Hepatocyte (in vitro differentiated cells): ENCODE results near the gene STUB1. TPM values are rescaled to one million over a fixed set of nuclear protein-coding genes. Genes with fewer than 3 reads are reported as not detected.

ENCODE experiments used
- DNase-seq: peaks from one replicate; pipeline ENCODE4 v3.0.0-alpha.2; 2016; ENCODE audit warnings: low spot score
- H2AFZ ChIP-seq: fragments of 200-600 bp; sonication (generic); 2 replicates; pipeline ENCODE4 v1.6.0; 2016; ENCODE audit warnings: antibody characterized with exemption, mild to moderate bottlenecking
- H3K27ac ChIP-seq: fragments of 200-600 bp; sonication (generic); 2 replicates; pipeline ENCODE4 v1.5.1; 2016; ENCODE audit warnings: mild to moderate bottlenecking
- H3K27me3 ChIP-seq: fragments of 200-600 bp; sonication (generic); 2 replicates; pipeline ENCODE4 v1.6.1; 2016
- H3K36me3 ChIP-seq: fragments of 200-600 bp; sonication (generic); replicated peaks from 2 replicates; pipeline ENCODE4 v1.5.1; 2016; ENCODE audit warnings: low read depth; ENCODE audit not compliant: insufficient read depth
- H3K4me1 ChIP-seq: fragments of 200-600 bp; sonication (generic); 2 replicates; pipeline ENCODE4 v1.5.1; 2016; ENCODE audit warnings: mild to moderate bottlenecking, moderate library complexity; ENCODE audit not compliant: insufficient read depth
- H3K4me2 ChIP-seq: fragments of 200-600 bp; sonication (generic); 2 replicates; pipeline ENCODE4 v1.6.0; 2016
- H3K4me3 ChIP-seq: fragments of 200-600 bp; sonication (generic); 2 replicates; pipeline ENCODE4 v1.5.1; 2016; ENCODE audit warnings: mild to moderate bottlenecking
- H3K79me2 ChIP-seq: fragments of 200-600 bp; sonication (generic); 2 replicates; pipeline ENCODE4 v1.6.0; 2017; ENCODE audit warnings: mild to moderate bottlenecking
- H3K9me2 ChIP-seq: fragments of 200-600 bp; sonication (generic); replicated peaks from 2 replicates; pipeline ENCODE4 v1.6.0; 2017; ENCODE audit warnings: mild to moderate bottlenecking; ENCODE audit not compliant: insufficient read depth
- H3K9me3 ChIP-seq: fragments of 200-600 bp; sonication (generic); 2 replicates; pipeline ENCODE4 v1.5.1; 2016; ENCODE audit warnings: low read depth, mild to moderate bottlenecking
- H4K20me1 ChIP-seq: fragments of 200-600 bp; sonication (generic); 2 replicates; pipeline ENCODE4 v1.6.0; 2016; ENCODE audit warnings: mild to moderate bottlenecking; ENCODE audit not compliant: insufficient read depth, poor library complexity, severe bottlenecking
- CTCF ChIP-seq: fragments of 200-600 bp; sonication (generic); IDR thresholded peaks from 2 replicates; pipeline ENCODE4 v1.5.1; 2016; ENCODE audit warnings: antibody characterized with exemption, mild to moderate bottlenecking; ENCODE audit not compliant: poor library complexity
- EZH2 ChIP-seq: fragments of 200-600 bp; sonication (generic); IDR thresholded peaks from 2 replicates; pipeline ENCODE4 v1.6.1; 2016; ENCODE audit warnings: antibody characterized with exemption, mild to moderate bottlenecking, borderline replicate concordance
- EZH2phosphoT487 ChIP-seq: fragments of 200-600 bp; sonication (generic); IDR thresholded peaks from one replicate; pipeline ENCODE4 v1.6.1; 2018; ENCODE audit warnings: antibody characterized with exemption, mild to moderate bottlenecking, low read depth, moderate library complexity; ENCODE audit not compliant: unreplicated experiment, severe bottlenecking
- WGBS: methylation state at CpG from one replicate; pipeline ENCODE4 v1.1.6; 2016; ENCODE audit warnings: low lambda C conversion rate; ENCODE audit errors: missing lambda C conversion rate; 5-methylcytosine and 5-hydroxymethylcytosine counted together
- polyA plus RNA-seq: library from polyadenylated mRNA; unstranded; fragments of >200 nt; fragmentation: Nextera tagmentation; extraction: Ambion mirVana; gene quantifications from 2 replicates; pipeline ENCODE4 v1.2.1, GENCODE V29; 2016
- total RNA-seq: library from RNA; depleted of rRNA; stranded (reverse); fragments of >200 nt; gene quantifications from 2 replicates; pipeline ENCODE4 v1.2.3, GENCODE V29; 2014

STUB1 gene
- total and polyA plus RNA-seq, 2 experiments from 2014 or later: 116 to 249 TPM

GRCh38 chr16:677316-678190, 2.7 kb upstream of the STUB1 start:
- Histone ChIP-seq H3K27ac (no peak overlapping the region), H3K79me2 (peaks cover 19% of the 10 kb centered on the region), H3K4me2 (no peak overlapping the region), H2AFZ (no peak overlapping the region), H3K9me2 (no peaks in the 10 kb centered on the region), H4K20me1 (peaks cover 20% of the 10 kb centered on the region), H3K9me3 (no peaks in the 10 kb centered on the region), H3K4me1 (peaks cover 31% of the 10 kb centered on the region), H3K36me3 (no peaks in the 10 kb centered on the region), H3K27me3 (no peaks in the 10 kb centered on the region), H3K4me3 (no peak overlapping the region)
- TF ChIP-seq CTCF (no peak), EZH2phosphoT487 (no peak), EZH2 (no peak)
- WGBS: 93% methylated on average over 34 of the region's 57 CpGs
- DNase-seq: no peak

GRCh38 chr16:678209-678857, 1.9 kb upstream of the STUB1 start:
- Histone ChIP-seq H3K4me1 (peaks cover 34% of the 10 kb centered on the region), H3K27ac (no peak overlapping the region), H3K4me2 (no peak overlapping the region), H2AFZ (no peak overlapping the region), H3K27me3 (no peaks in the 10 kb centered on the region), H3K9me2 (no peaks in the 10 kb centered on the region), H3K79me2 (peaks cover 27% of the 10 kb centered on the region), H4K20me1 (peaks cover 24% of the 10 kb centered on the region), H3K36me3 (no peaks in the 10 kb centered on the region), H3K9me3 (no peaks in the 10 kb centered on the region), H3K4me3 (no peak overlapping the region)
- no peak for DNase-seq
- 96% methylated on average over 21 of the region's 21 CpGs for WGBS
- TF ChIP-seq EZH2phosphoT487 (no peak), CTCF (no peak)

GRCh38 chr16:678858-679813, 1.1 kb upstream of the STUB1 start:
- H3K27me3 ChIP-seq: no peaks in the 10 kb centered on the region
- H3K4me3 ChIP-seq: peak overlapping the region; percentile 62
- H3K27ac ChIP-seq: peak overlapping the region; percentile 97
- no peaks in the 10 kb centered on the region for H3K9me2 ChIP-seq
- H3K36me3 ChIP-seq: no peaks in the 10 kb centered on the region
- peak overlapping the region; percentile 99 for H3K4me2 ChIP-seq
- H3K4me1 ChIP-seq: peaks cover 38% of the 10 kb centered on the region
- H3K79me2 ChIP-seq: peaks cover 32% of the 10 kb centered on the region
- DNase-seq: peak; percentile 85
- TF ChIP-seq EZH2 (no peak), CTCF (no peak), EZH2phosphoT487 (no peak)
- 33% methylated on average over 44 of the region's 52 CpGs for WGBS
- peaks cover 27% of the 10 kb centered on the region for H4K20me1 ChIP-seq
- H3K9me3 ChIP-seq: no peaks in the 10 kb centered on the region
- H2AFZ ChIP-seq: peak overlapping the region; percentile 90
